HepG2 (cell line): ENCODE measurements around the gene WNT4. TPM values are rescaled to one million over a fixed set of nuclear protein-coding genes. Genes with fewer than 3 reads are reported as not detected.

Experiments used
- ATAC-seq: fragments of 200-7000 bp; cut with Tn5 transposase; 3 replicates; pipeline ENCODE4 v1.9.1; 2020; ENCODE audit warnings: mild to moderate bottlenecking, moderate library complexity
- BruUV-seq: library from RNA; stranded (reverse); fragments of 400-500 nt; replicated peaks from 2 replicates; lab custom pipeline; 2021; lab: Mats Ljungman, UMichigan
- CTCF ChIA-PET: fragments of 300-600 bp; formaldehyde crosslinking; extraction: SDS; loops from one replicate; lab custom pipeline; 2021; ENCODE audit warnings: low total read pairs, inconsistent platforms, low intra/inter-chr PET ratio; lab: Yijun Ruan, JAX
- POLR2A ChIA-PET: fragments of 350-600 bp; sonication (Branson Sonifier 250); formaldehyde crosslinking; loops from one replicate; lab custom pipeline; 2020; ENCODE audit warnings: antibody characterized with exemption, inconsistent platforms; lab: Yijun Ruan, JAX
- DNase-seq: peaks from one replicate; pipeline ENCODE4 v3.0.0-alpha.2; 2015; ENCODE audit warnings: low spot score
- FAIRE-seq: peaks from 3 replicates; lab custom pipeline; 2011; peaks lifted over from hg19 to GRCh38; lab: Jason Lieb, UNC
- H2AFZ ChIP-seq: one replicate; pipeline ENCODE4 v1.6.1; 2011; ENCODE audit warnings: low read length, inconsistent platforms
- H3K27ac ChIP-seq: fragments of 300-600 bp; 3 replicates; pipeline ENCODE4 v1.8.0; 2011; ENCODE audit warnings: mixed run types, mild to moderate bottlenecking, mixed read lengths, low read length, inconsistent platforms; ENCODE audit not compliant: insufficient read depth; ENCODE audit errors: extremely low read length
- H3K27me3 ChIP-seq, 2 experiments: fragments of 200-600 bp in 1 of 2; 2 replicates in 1 of 2; 3 replicates in 1 of 2; pipeline versions ENCODE4 v1.6.0 to v1.8.0; 2011; ENCODE audit warnings: low read length in 2 of 2, mild to moderate bottlenecking in 2 of 2, moderate library complexity in 2 of 2, inconsistent platforms in 1 of 2; ENCODE audit not compliant: insufficient read depth in 2 of 2, control insufficient read depth in 1 of 2
- H3K36me3 ChIP-seq, 2 experiments: fragments of 200-600 bp in 1 of 2; replicated peaks in 1 of 2; 2 replicates in 1 of 2; 3 replicates in 1 of 2; pipeline versions ENCODE4 v1.5.1 to v1.8.0; 2011; ENCODE audit warnings: low read length in 2 of 2, inconsistent platforms in 1 of 2; ENCODE audit not compliant: insufficient read depth in 2 of 2, control insufficient read depth in 1 of 2
- H3K4me1 ChIP-seq: 2 replicates; pipeline ENCODE4 v1.5.1; 2012; ENCODE audit warnings: low read length, inconsistent platforms; ENCODE audit not compliant: insufficient read depth
- H3K4me2 ChIP-seq: 2 replicates; pipeline ENCODE4 v1.6.0; 2011; ENCODE audit warnings: low read depth, low read length, inconsistent platforms
- H3K4me3 ChIP-seq, 3 experiments: fragments of 200-600 bp in 1 of 3; sonication (generic), shearing (Covaris generic) in 1 of 3; replicated peaks in 1 of 3; 2 replicates each; pipeline ENCODE4 v1.5.1; 2011 to 2016; ENCODE audit warnings: low read length in 3 of 3, inconsistent platforms in 2 of 3, low read depth in 2 of 3, mild to moderate bottlenecking in 2 of 3, control low read depth in 1 of 3, mixed read lengths in 1 of 3; ENCODE audit not compliant: insufficient read depth in 1 of 3
- H3K79me2 ChIP-seq: one replicate; pipeline ENCODE4 v1.6.1; 2011; ENCODE audit warnings: low read length, inconsistent platforms; ENCODE audit not compliant: insufficient read depth
- H3K9ac ChIP-seq: 2 replicates; pipeline ENCODE4 v1.6.0; 2011; ENCODE audit warnings: mild to moderate bottlenecking, low read depth, low read length, inconsistent platforms; ENCODE audit not compliant: insufficient read depth
- H3K9me3 ChIP-seq: 2 replicates; pipeline ENCODE4 v1.5.1; 2012; ENCODE audit warnings: mild to moderate bottlenecking, low read length
- H4K20me1 ChIP-seq: 2 replicates; pipeline ENCODE4 v1.6.0; 2011; ENCODE audit warnings: inconsistent platforms, mild to moderate bottlenecking, low read length, moderate library complexity; ENCODE audit not compliant: insufficient read depth
- EP300 ChIP-seq, 3 experiments: sonication (generic) in 1 of 3; formaldehyde crosslinking in 1 of 3; IDR thresholded peaks; 2 replicates each; pipeline versions ENCODE4 v1.5.1 to v1.6.1; 2011 to 2020; ENCODE audit warnings: low read depth in 2 of 3, low read length in 2 of 3, borderline replicate concordance in 1 of 3, improper control_type of control experiment in 1 of 3, mild to moderate bottlenecking in 1 of 3, missing genetic modification reagents in 1 of 3, moderate library complexity in 1 of 3
- FOXM1 ChIP-seq: sonication (generic); formaldehyde crosslinking; IDR thresholded peaks from 2 replicates; pipeline ENCODE4 v1.5.0; 2020; ENCODE audit warnings: missing genetic modification reagents
- HNRNPL ChIP-seq: fragments of 200-400 bp; formaldehyde crosslinking; IDR thresholded peaks from 2 replicates; pipeline ENCODE4 v1.6.1; 2017; ENCODE audit warnings: mild to moderate bottlenecking, low read depth, low read length
- KAT8 ChIP-seq: IDR thresholded peaks from 2 replicates; pipeline ENCODE4 v1.6.1; 2016; ENCODE audit warnings: missing genetic modification reagents, missing compliant biosample characterization
- NCOA5 ChIP-seq: sonication (generic); formaldehyde crosslinking; IDR thresholded peaks from 2 replicates; pipeline ENCODE4 v1.4.0; 2020; ENCODE audit warnings: missing genetic modification reagents
- RAD21 ChIP-seq: fragments of 450-650 bp; formaldehyde crosslinking; IDR thresholded peaks from 2 replicates; pipeline ENCODE4 v1.5.0; 2020; ENCODE audit warnings: mild to moderate bottlenecking
- SMAD1 ChIP-seq: sonication (generic); formaldehyde crosslinking; IDR thresholded peaks from 2 replicates; pipeline ENCODE4 v1.4.0; 2020; ENCODE audit warnings: missing genetic modification reagents, low read depth, mild to moderate bottlenecking, borderline replicate concordance
- SMAD9 ChIP-seq: sonication (generic); formaldehyde crosslinking; IDR thresholded peaks from 2 replicates; pipeline ENCODE4 v1.5.1; 2020; ENCODE audit warnings: mild to moderate bottlenecking, missing genetic modification reagents
- SPEN ChIP-seq: sonication (generic); formaldehyde crosslinking; IDR thresholded peaks from 2 replicates; pipeline ENCODE4 v1.5.1; 2020; ENCODE audit warnings: low read depth, mild to moderate bottlenecking, missing genetic modification reagents
- ZBTB42 ChIP-seq: sonication (generic); formaldehyde crosslinking; IDR thresholded peaks from 2 replicates; pipeline ENCODE4 v1.5.0; 2020; ENCODE audit warnings: mild to moderate bottlenecking, missing genetic modification reagents
- ZNF12 ChIP-seq: sonication (generic); formaldehyde crosslinking; IDR thresholded peaks from 2 replicates; pipeline ENCODE4 v1.5.0; 2020; ENCODE audit warnings: missing genetic modification reagents
- ZNF430 ChIP-seq: sonication (generic); formaldehyde crosslinking; IDR thresholded peaks from 2 replicates; pipeline ENCODE4 v1.9.0; 2021; ENCODE audit warnings: mild to moderate bottlenecking, missing genetic modification reagents
- ZNF546 ChIP-seq: sonication (generic); formaldehyde crosslinking; conservative IDR thresholded peaks from 2 replicates; pipeline ENCODE4 v1.8.1; 2023; ENCODE audit warnings: mild to moderate bottlenecking, missing genetic modification reagents
- ZNF614 ChIP-seq: IDR thresholded peaks from 2 replicates; pipeline ENCODE4 v1.6.1; 2018; ENCODE audit warnings: missing biosample characterization, missing genetic modification reagents, inconsistent platforms, borderline replicate concordance
- WGBS: methylation state at CpG from one replicate; pipeline ENCODE4 v1.1.6; 2017; ENCODE audit warnings: low lambda C conversion rate; 5-methylcytosine and 5-hydroxymethylcytosine counted together
- in situ Hi-C: cut with HindIII; loops from 2 replicates; pipeline ENCODE4 v1.10.0; 2017; ENCODE audit warnings: low pct_unique_long_range_greater_than_20kb; ENCODE audit not compliant: extremely low pct_ligation_motif_present
- intact Hi-C: fragments of 100-400 bp; cut with micrococcal nuclease; formaldehyde crosslinking; loops from one replicate; pipeline ENCODE4 v1.10.0; 2022; ENCODE audit not compliant: unreplicated experiment
- polyA plus RNA-seq, 8 experiments: library from polyadenylated mRNA; depleted of rRNA in 3 of 8; stranded (reverse) in 7 of 8; unstranded in 1 of 8; fragments of >200 nt; fragmentation: Illumina TruSeq in 4 of 8; extraction: Trizol in 4 of 8; gene quantifications; 2 replicates each; pipeline versions ENCODE4 v1.2.1 to v1.2.3, GENCODE V29; 2011 to 2016; ENCODE audit warnings: low read depth in 4 of 8, missing spikeins in 1 of 8, mixed read lengths in 1 of 8; ENCODE audit not compliant: insufficient read depth in 1 of 8
- total RNA-seq, 5 experiments: library from RNA; depleted of rRNA; stranded (reverse); fragments of >200 nt; fragmentation: Illumina TruSeq; extraction: Trizol; gene quantifications; 2 replicates each; pipeline ENCODE4 v1.2.3, GENCODE V29; 2016; ENCODE audit warnings: low read depth in 1 of 5
- TF ChIP-seq, protein P1 (sequence below): sonication (generic); formaldehyde crosslinking; IDR thresholded peaks from 2 replicates; pipeline ENCODE4 v1.8.0; 2022; ENCODE audit warnings: missing genetic modification reagents, mild to moderate bottlenecking, borderline replicate concordance

Gene WNT4
- total and polyA plus RNA-seq, 2 of the 13 experiments (the other 11 are each of a cell fraction or from before 2014, with no cell fraction given) = not detected

GRCh38 chr1:22176258-22176657 is 33.4 kb upstream of the WNT4 start (continued):
- TF ChIP-seq SMAD1 (CRISPR knock-in tag) = no peak
- TF ChIP-seq, all 625 proteins: peak for 0

DNA sequence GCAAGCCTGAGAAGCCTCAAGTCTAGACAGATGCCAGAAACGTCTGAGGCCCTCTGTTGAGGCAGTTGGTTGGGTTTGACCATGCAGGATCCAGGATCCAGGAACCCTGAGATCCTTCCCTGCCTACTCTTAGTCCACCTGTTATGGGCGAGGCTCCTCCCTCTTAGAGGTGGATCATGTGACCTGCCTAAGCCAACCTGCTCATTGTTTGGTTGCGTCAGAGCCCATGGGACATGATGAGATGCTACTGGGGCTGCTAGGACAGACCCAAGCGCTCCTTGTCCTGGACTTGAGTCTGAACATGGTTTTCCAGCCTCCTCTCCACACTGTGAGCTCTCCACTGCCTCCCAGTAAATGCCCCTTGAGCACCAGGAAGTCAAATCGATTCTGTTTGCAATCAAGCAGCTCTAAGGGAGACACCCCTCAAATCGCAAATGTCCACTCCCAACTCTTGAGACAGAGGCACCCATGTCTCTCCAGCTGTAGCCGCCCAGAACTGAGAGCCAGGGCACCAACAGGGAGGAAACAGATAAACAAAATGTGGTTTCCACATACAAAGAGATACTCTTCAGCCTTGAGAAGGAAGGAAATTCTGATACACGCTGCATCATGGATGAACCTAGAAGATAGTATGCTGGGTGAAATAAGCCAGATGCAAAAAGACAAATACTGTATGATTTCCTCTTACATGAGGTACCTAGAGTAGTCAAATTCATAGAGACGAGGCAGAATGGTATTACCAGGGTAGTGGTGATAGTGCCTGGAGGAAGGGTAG is 31.7 kb upstream of the WNT4 start:
- Histone ChIP-seq H3K4me3 (no peak overlapping the region), H3K9me3 (no peaks in the 10 kb centered on the region), H3K27ac (no peak overlapping the region), H2AFZ (no peak overlapping the region), H3K79me2 (no peaks in the 10 kb centered on the region), H3K27me3 (peaks cover 3 to 57% of the 10 kb centered on the region in 2 experiments; a peak in 4 of 5 replicates), H3K9ac (no peak overlapping the region), H4K20me1 (no peaks in the 10 kb centered on the region), H3K4me1 (no peaks in the 10 kb centered on the region), H3K4me2 (no peak overlapping the region), H3K36me3 (no peaks in the 10 kb centered on the region)
- ChIA-PET POLR2A (no interaction called here), CTCF (no interaction called here)
- no peak for DNase-seq
- intact Hi-C loops (no loop called here), in situ Hi-C loops (no loop called here)
- no TSS peak for BruUV-seq
- 21% methylated on average over 8 of the region's 9 CpGs for WGBS
- no peak for FAIRE-seq
- no peak for TF ChIP-seq ZNF12 (CRISPR knock-in tag)
- no peak for ATAC-seq

GRCh38 chr1:22171951-22172715 is 29.2 kb upstream of the WNT4 start:
- Histone ChIP-seq H3K4me1 (no peaks in the 10 kb centered on the region), H2AFZ (no peak overlapping the region), H3K4me3 (no peak overlapping the region), H3K79me2 (no peaks in the 10 kb centered on the region), H3K27me3 (peaks cover 3 to 61% of the 10 kb centered on the region in 2 experiments; a peak in 4 of 5 replicates), H3K9me3 (no peaks in the 10 kb centered on the region), H3K9ac (no peak overlapping the region), H3K36me3 (no peaks in the 10 kb centered on the region), H3K27ac (no peak overlapping the region), H3K4me2 (no peak overlapping the region), H4K20me1 (no peaks in the 10 kb centered on the region)
- ChIA-PET CTCF (no interaction called here), POLR2A (no interaction called here)
- FAIRE-seq = no peak
- BruUV-seq = no TSS peak
- 34% methylated on average over 14 of the region's 18 CpGs for WGBS
- in situ Hi-C loops = no loop called here
- intact Hi-C loops = no loop called here
- peak; percentile 33; the same call in 2 of the 3 replicates for ATAC-seq
- DNase-seq = no peak
- TF ChIP-seq SMAD9 (no peak), NCOA5 (no peak), ZNF430 (CRISPR knock-in tag) (no peak), HNRNPL (no peak), RAD21 (CRISPR knock-in tag) (no peak), FOXM1 (CRISPR knock-in tag) (no peak), KAT8 (CRISPR knock-in tag) (no peak), EP300 (IDR thresholded peaks at IDR 0.05; ENCODE audit: low read depth in 2 of 2, low read length in 2 of 2) (no peak), EP300 (CRISPR knock-in tag; IDR thresholded peaks at IDR 0.05; ENCODE audit: borderline replicate concordance) (no peak), ZNF614 (CRISPR knock-in tag) (no peak), ZNF546 (no peak), SPEN (CRISPR knock-in tag) (no peak), ZBTB42 (CRISPR knock-in tag) (no peak)
- TF ChIP-seq, protein P1, sequence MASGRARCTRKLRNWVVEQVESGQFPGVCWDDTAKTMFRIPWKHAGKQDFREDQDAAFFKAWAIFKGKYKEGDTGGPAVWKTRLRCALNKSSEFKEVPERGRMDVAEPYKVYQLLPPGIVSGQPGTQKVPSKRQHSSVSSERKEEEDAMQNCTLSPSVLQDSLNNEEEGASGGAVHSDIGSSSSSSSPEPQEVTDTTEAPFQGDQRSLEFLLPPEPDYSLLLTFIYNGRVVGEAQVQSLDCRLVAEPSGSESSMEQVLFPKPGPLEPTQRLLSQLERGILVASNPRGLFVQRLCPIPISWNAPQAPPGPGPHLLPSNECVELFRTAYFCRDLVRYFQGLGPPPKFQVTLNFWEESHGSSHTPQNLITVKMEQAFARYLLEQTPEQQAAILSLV = no peak
